GM10248 (cell line): ENCODE data around the gene EHBP1.

Experiments
- CTCF ChIA-PET: fragments of 300-600 bp; sonication (Branson Sonifier 250); formaldehyde crosslinking; extraction: SDS; loops from one replicate; lab custom pipeline; 2021; ENCODE audit warnings: antibody characterized with exemption; lab: Yijun Ruan, JAX
- POLR2A ChIA-PET: fragments of 350-650 bp; sonication (Branson Sonifier 250); formaldehyde crosslinking; extraction: SDS; loops from one replicate; lab custom pipeline; 2020; ENCODE audit warnings: antibody characterized with exemption; lab: Yijun Ruan, JAX
- DNase-seq: peaks from one replicate; pipeline ENCODE4 v3.0.0; 2012; ENCODE audit errors: extremely low spot score
- TF ChIP-seq, protein P1 (sequence below): IDR thresholded peaks from 2 replicates; pipeline ENCODE4 v1.5.1; 2012; ENCODE audit warnings: mild to moderate bottlenecking, low read depth; ENCODE audit errors: extremely low read depth, missing control alignments, control extremely low read depth

The EHBP1 gene

DNA sequence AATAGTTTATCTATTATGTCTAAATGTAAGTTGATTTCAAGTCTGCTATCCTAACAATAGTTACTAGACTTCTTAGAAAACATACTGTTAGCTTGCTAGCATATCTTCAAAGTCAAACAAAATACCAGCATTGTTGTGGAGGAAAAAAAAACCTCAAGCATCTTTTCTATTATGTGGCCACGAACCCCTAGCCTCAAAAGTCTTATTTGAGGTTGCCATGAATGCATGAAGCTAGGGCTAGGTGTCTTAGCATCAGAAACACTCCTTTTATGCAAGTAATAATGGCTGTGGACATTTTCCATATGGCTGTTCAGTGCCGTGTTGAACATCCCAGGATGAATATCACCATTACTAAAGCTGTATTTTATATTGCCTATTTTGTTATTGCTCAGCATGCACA lies 258.5 kb downstream of the EHBP1 start:
- TF ChIP-seq, protein P1, sequence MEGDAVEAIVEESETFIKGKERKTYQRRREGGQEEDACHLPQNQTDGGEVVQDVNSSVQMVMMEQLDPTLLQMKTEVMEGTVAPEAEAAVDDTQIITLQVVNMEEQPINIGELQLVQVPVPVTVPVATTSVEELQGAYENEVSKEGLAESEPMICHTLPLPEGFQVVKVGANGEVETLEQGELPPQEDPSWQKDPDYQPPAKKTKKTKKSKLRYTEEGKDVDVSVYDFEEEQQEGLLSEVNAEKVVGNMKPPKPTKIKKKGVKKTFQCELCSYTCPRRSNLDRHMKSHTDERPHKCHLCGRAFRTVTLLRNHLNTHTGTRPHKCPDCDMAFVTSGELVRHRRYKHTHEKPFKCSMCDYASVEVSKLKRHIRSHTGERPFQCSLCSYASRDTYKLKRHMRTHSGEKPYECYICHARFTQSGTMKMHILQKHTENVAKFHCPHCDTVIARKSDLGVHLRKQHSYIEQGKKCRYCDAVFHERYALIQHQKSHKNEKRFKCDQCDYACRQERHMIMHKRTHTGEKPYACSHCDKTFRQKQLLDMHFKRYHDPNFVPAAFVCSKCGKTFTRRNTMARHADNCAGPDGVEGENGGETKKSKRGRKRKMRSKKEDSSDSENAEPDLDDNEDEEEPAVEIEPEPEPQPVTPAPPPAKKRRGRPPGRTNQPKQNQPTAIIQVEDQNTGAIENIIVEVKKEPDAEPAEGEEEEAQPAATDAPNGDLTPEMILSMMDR = no peak
- no peak for DNase-seq
- POLR2A ChIA-PET = no interaction called here
- CTCF ChIA-PET = interaction anchor here (0.9 to 1.8 kb wide), 2 partner anchors 9 to 11 kb away, joined by 4 to 5 read pairs; no protein-coding TSS in a partner anchor

DNA sequence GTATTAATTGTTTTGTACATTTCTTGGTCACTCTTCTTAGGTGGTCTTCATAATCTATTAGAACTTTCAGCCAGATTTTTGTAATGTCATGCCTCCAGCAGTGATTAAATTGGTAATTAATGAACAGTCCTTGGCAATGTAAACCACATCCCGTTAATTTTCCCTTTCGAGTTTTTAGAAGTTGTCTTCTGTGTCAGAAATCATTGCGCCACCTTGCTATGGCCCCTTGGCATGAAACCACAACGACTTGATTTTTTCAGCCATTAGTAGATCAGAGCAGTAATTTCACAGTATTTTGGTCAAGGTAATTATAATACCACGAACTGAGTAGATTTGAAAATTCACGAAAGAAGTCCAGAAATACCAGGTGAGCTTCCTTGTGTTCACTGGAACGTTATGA lies 259.2 kb downstream of the EHBP1 start:
- CTCF ChIA-PET = interaction anchor here (1.4 to 1.8 kb wide), 2 partner anchors 9 to 11 kb away, joined by 3 to 5 read pairs; no protein-coding TSS in a partner anchor
- DNase-seq = no peak
- POLR2A ChIA-PET = no interaction called here
- TF ChIP-seq, protein P1 = no peak

DNA sequence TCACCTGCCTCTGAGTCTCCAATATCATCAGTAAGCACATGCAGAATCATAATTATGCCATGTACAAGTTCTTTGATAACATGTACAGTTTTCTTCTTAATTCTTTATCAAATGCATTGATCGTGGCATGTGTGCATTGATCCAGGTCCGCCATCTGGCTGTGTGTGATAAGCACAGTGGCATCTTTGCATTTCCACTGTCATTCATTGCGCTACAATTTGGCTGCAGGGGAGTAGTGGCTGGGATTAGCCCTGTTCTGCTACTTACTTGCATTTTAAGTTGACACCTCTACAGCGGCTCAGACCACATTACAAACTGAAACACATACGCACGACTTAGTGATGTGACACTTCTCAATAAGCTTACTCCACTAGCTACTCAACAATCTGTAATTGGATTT lies 261.5 kb downstream of the EHBP1 start:
- TF ChIP-seq, protein P1 = no peak
- DNase-seq = no peak
- CTCF ChIA-PET = interaction anchor here (1.2 kb wide), 1 partner anchor 32 kb away, joined by 3 read pairs; no protein-coding TSS in a partner anchor
- POLR2A ChIA-PET = no interaction called here

DNA sequence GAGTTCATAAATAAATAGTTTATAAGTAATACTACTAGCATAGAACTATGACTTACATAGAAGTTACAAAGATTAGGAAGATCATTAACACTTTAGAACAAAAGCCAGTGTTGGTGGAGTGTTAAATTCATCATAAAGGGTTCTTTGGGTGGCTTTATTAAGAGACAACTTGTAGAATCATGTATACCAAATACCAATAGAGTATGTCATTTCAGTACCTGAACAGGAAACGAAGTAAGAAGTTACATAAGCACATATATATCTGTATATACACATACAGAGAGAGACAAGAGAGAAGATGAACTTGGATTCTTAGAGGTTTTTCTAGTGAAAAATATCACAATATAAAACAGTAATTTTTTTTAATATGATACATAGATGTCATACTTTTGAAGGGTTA lies 262.7 kb downstream of the EHBP1 start:
- CTCF ChIA-PET = no interaction called here

DNA sequence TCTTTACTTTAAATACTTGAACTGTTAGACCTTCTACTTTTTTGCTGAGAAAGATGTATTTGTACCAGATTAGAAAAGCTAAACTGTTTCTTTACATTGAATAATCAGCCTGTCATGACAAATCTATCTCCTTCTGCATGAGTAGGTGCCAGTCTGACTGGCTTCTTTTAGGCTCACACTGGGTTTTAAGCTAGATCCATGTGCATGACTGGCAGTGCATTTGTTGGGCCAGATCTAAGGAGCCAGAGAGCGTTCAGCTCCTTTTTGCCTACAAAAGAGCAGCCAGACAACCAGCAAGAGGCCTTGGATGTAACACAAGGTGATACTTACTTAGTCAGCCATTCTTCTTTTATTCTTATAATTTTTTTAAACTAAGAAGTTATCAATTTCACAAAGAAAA lies 263.2 kb downstream of the EHBP1 start:
- ChIA-PET POLR2A (no interaction called here), CTCF (no interaction called here)
- TF ChIP-seq, protein P1 = no peak
- no peak for DNase-seq

More for the DNA sequence above, 262.7 kb downstream of the EHBP1 start:
- POLR2A ChIA-PET = no interaction called here
- TF ChIP-seq, protein P1 = no peak
- DNase-seq = no peak

DNA sequence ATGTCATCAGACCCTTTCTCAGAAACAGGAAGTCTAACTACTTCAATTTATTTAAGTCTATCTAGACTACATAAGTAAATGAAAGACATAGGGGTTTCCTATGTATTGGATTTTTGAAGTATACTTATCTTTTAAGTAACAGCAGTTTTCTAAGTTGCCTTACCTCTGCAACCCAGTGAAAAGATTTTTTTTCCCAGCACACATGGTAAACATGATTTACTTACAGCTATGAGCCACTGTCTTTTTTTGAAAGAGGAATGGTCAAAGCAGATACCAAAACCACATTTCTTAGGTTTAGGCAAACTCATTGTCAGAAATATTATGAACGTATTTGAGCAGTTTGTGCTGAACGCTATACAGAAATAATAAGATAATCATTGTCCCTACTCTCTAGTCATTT lies 266.4 kb downstream of the EHBP1 start:
- TF ChIP-seq, protein P1 = no peak
- ChIA-PET CTCF (interaction anchor here (1.1 kb wide), 1 partner anchor 11 kb away, joined by 3 read pairs; no protein-coding TSS in a partner anchor), POLR2A (no interaction called here)
- no peak for DNase-seq

DNA sequence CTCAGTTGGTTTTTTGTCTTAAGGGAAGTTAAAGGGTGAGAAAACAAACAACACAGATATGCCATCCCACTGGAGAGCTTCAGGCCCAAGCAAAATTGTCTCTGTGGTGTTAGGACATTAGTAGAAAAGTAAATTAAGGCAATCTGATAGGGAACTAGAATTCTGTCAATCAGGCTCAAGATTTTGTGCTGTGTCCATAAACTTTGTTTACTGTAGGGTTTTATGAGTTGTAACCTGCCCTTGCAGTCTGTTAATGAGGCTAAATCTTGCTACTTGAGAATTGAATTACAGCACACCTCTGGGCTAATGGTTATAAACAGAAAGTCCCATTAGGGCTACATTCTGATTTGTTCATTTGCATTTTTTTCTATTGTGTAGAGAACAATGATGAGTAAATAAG lies 267.1 kb downstream of the EHBP1 start:
- ChIA-PET POLR2A (no interaction called here), CTCF (interaction anchor here (1.1 to 1.4 kb wide), 2 partner anchors 7 to 10 kb away, joined by 3 read pairs; no protein-coding TSS in a partner anchor)
- TF ChIP-seq, protein P1 = no peak
- no peak for DNase-seq
